Loucy (cell line): Measurements from ENCODE around the gene QDPR.

ENCODE experiments used
- EZH2phosphoT487 ChIP-seq: fragments of 200-600 bp; IDR thresholded peaks from 2 replicates; pipeline ENCODE4 v1.6.1; 2018; ENCODE audit warnings: antibody characterized with exemption, mild to moderate bottlenecking, moderate library complexity, borderline replicate concordance
- TF ChIP-seq, protein P1 (sequence below): fragments of 200-600 bp; sonication (generic); conservative IDR thresholded peaks from 2 replicates; pipeline ENCODE4 v1.5.1; 2014; ENCODE audit warnings: mild to moderate bottlenecking, antibody characterized with exemption, low read length

GRCh38 chr4:17534705-17535104 lies 22.8 kb upstream of the QDPR start:
- TF ChIP-seq, protein P1, sequence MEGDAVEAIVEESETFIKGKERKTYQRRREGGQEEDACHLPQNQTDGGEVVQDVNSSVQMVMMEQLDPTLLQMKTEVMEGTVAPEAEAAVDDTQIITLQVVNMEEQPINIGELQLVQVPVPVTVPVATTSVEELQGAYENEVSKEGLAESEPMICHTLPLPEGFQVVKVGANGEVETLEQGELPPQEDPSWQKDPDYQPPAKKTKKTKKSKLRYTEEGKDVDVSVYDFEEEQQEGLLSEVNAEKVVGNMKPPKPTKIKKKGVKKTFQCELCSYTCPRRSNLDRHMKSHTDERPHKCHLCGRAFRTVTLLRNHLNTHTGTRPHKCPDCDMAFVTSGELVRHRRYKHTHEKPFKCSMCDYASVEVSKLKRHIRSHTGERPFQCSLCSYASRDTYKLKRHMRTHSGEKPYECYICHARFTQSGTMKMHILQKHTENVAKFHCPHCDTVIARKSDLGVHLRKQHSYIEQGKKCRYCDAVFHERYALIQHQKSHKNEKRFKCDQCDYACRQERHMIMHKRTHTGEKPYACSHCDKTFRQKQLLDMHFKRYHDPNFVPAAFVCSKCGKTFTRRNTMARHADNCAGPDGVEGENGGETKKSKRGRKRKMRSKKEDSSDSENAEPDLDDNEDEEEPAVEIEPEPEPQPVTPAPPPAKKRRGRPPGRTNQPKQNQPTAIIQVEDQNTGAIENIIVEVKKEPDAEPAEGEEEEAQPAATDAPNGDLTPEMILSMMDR: no peak
- TF ChIP-seq EZH2phosphoT487: no peak
